Sigmoid colon (tissue), 7 donors: Measurements from ENCODE around the gene MRPL34. TPM values are rescaled to one million over a fixed set of nuclear protein-coding genes. Genes with fewer than 3 reads are reported as not detected.

ENCODE experiments used
- DNase-seq: peaks from one replicate; pipeline ENCODE4 v3.0.0-alpha.2; 2019
- H3K27ac ChIP-seq, 4 donors: fragments of 200-600 bp; sonication (generic); one replicate each; pipeline ENCODE4 v1.5.1; 2016 to 2019; ENCODE audit warnings: mild to moderate bottlenecking in 1 of 4
- H3K27me3 ChIP-seq, 3 donors: fragments of 200-600 bp; sonication (generic); one replicate each; pipeline ENCODE4 v1.5.1; 2019; ENCODE audit warnings: mild to moderate bottlenecking in 1 of 3
- H3K36me3 ChIP-seq, 4 donors: fragments of 200-600 bp; sonication (generic); one replicate each; pipeline ENCODE4 v1.5.1; 2016 to 2019
- H3K4me1 ChIP-seq, 4 donors: fragments of 200-600 bp; sonication (generic); one replicate each; pipeline ENCODE4 v1.5.1; 2017 to 2019
- H3K4me3 ChIP-seq, 4 donors: fragments of 200-600 bp; sonication (generic); one replicate each; pipeline ENCODE4 v1.5.1; 2017 to 2019; ENCODE audit warnings: mild to moderate bottlenecking in 2 of 4, moderate library complexity in 1 of 4
- H3K9me3 ChIP-seq, 4 donors: fragments of 200-600 bp in 3 of 4; sonication (generic) in 3 of 4; one replicate each; pipeline versions ENCODE4 v1.5.1 to v1.6.1; 2013 to 2019
- CTCF ChIP-seq, 4 experiments: fragments of 450-650 bp in 3 of 4; fragments of 200-600 bp in 1 of 4; IDR thresholded peaks; one replicate each; pipeline ENCODE4 v1.5.1; 2016 to 2019; ENCODE audit warnings: antibody characterized with exemption in 4 of 4, mild to moderate bottlenecking in 3 of 4, moderate library complexity in 2 of 4
- EP300 ChIP-seq, 4 donors: sonication (generic); formaldehyde crosslinking; IDR thresholded peaks; one replicate each; pipeline ENCODE4 v1.6.1; 2017; ENCODE audit warnings: antibody characterized with exemption in 4 of 4
- POLR2A ChIP-seq, 2 donors: fragments of 450-650 bp; IDR thresholded peaks; one replicate each; pipeline ENCODE4 v1.6.1; 2016; ENCODE audit warnings: antibody characterized with exemption in 2 of 2, mild to moderate bottlenecking in 2 of 2, moderate library complexity in 2 of 2
- POLR2AphosphoS5 ChIP-seq, 4 donors: sonication (generic); formaldehyde crosslinking; IDR thresholded peaks; one replicate each; pipeline ENCODE4 v1.6.1; 2017; ENCODE audit warnings: antibody characterized with exemption in 4 of 4
- WGBS, 2 donors: extraction: QIAGEN DNeasy Blood & Tissue Kit; methylation state at CpG; one replicate each; pipeline ENCODE4 v1.1.7; 2013; 5-methylcytosine and 5-hydroxymethylcytosine counted together
- intact Hi-C: fragments of 100-400 bp; cut with DNase I; formaldehyde crosslinking; loops from one replicate; pipeline ENCODE4 v1.15.1; 2023
- polyA plus RNA-seq, 3 donors: library from polyadenylated mRNA; stranded (reverse); fragments of 200-250 nt; gene quantifications; one replicate each; pipeline ENCODE4 v1.2.3, GENCODE V29; 2013
- total RNA-seq, 4 donors: library from RNA; depleted of rRNA; stranded (reverse); fragments of >200 nt; gene quantifications; one replicate each; pipeline ENCODE4 v1.1.0, GENCODE V29; 2016
- donor health status: healthy with polysubstance abuse.
- donor health status: Bipolar disorder and iron deficiency.
- donor health status: healthy.

MRPL34 gene
- total and polyA plus RNA-seq, 7 donors = 174 to 476 (median 275) TPM

GRCh38 chr19:17335575-17335974 is 29.9 kb downstream of the MRPL34 start:
- no peak for DNase-seq
- WGBS, 2 donors = 46 to 68% methylated on average over 10 of the region's 10 CpGs
- Histone ChIP-seq H3K27me3 (peaks cover 0 to 22% (median 8%) of the 10 kb centered on the region in 3 donors), H3K4me1 (peaks cover 0 to 45% (median 38%) of the 10 kb centered on the region in 4 donors), H3K4me3 (peak overlapping the region in 1 of 4 donors; percentile 73), H3K36me3 (peaks cover 0 to 5% (median 0%) of the 10 kb centered on the region in 4 donors), H3K9me3 (no peaks in the 10 kb centered on the region), H3K27ac (peak overlapping the region in 3 of 4 donors; percentile 70 to 96 (median 76))
- intact Hi-C loops = loop anchor here (2.0 kb wide), 1 partner anchor 31 kb away; the partner anchor contains the start of gene MRPL34
- no peak for TF ChIP-seq POLR2A (IDR thresholded peaks at IDR 0.05)
- no peak for TF ChIP-seq POLR2AphosphoS5 (IDR thresholded peaks at IDR 0.05)
- no peak for TF ChIP-seq CTCF (IDR thresholded peaks at IDR 0.05)
- TF ChIP-seq EP300 (IDR thresholded peaks at IDR 0.05) = no peak

- intact Hi-C loops = loop anchor here (2.0 kb wide), 1 partner anchor 132 kb away; no protein-coding TSS in a partner anchor
- H3K9me3 ChIP-seq = no peaks in the 10 kb centered on the region
- peak within 1 kb of the TSS; percentile 52 to 81 (median 66) for H3K4me3 ChIP-seq
- peak within 1 kb of the TSS; percentile 83 to 96 (median 90) for H3K27ac ChIP-seq
- peaks cover 0 to 9% (median 0%) of the 10 kb centered on the region in 3 donors for H3K27me3 ChIP-seq
- 0 to 1% methylated on average over 41 of the region's 41 CpGs for WGBS, 2 donors
- DNase-seq = peak; percentile 99
- TF ChIP-seq EP300 (IDR thresholded peaks at IDR 0.05) = no peak
- peak; percentile 29 to 76 (median 57) for TF ChIP-seq POLR2AphosphoS5 (IDR thresholded peaks at IDR 0.05)
- TF ChIP-seq CTCF (IDR thresholded peaks at IDR 0.05) = no peak
- TF ChIP-seq POLR2A (IDR thresholded peaks at IDR 0.05) = peak in 1 of 2 donors; percentile 16
- H3K4me1 ChIP-seq = peaks cover 0 to 45% (median 38%) of the 10 kb centered on the region in 4 donors
- H3K36me3 ChIP-seq = peaks cover 0 to 12% (median 0%) of the 10 kb centered on the region in 4 donors
Observed at GRCh38 chr19:17336872-17337674, 31.4 kb downstream of the MRPL34 start, which contains the start of gene GTPBP3. TSS of gene GTPBP3 (plus strand) at chr19:17337553. CDS start at chr19:17337612, 59 bp downstream.

DNA sequence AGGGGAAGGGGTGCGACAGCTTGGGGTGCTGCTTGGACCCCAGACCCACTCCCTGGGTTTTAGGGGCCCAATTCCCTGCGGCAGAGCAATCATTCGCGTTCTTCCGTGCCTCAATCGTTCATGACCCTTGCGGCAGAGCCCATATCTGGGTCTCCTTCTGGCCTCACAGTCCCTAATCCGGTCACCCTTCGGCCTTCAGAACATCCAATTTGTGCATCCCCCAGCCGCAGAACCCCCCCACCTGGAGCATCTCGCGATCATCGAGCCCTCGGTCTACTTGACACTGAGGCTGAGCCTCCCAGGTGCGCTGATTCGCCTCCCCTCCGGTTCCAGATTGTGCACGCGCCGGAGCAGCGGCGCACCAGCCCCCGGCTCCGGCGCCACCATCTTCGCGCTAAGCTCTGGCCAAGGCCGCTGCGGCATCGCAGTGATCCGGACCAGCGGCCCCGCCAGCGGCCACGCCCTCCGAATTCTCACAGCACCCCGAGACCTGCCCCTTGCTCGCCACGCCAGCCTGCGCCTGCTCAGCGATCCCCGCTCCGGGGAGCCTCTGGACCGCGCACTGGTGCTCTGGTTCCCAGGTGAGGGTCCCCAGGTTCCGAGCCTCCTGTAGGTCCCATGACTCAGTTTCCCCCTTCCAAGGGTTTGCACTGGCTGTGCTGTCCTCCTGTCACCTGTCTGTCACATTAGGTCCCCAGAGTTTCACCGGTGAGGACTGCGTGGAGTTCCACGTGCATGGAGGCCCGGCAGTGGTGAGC is 32.2 kb downstream of the MRPL34 start:
- WGBS, 2 donors = 7 to 8% methylated on average over 50 of the region's 50 CpGs
- Histone ChIP-seq H3K36me3 (peaks cover 0 to 17% (median 0%) of the 10 kb centered on the region in 4 donors), H3K9me3 (no peaks in the 10 kb centered on the region), H3K27ac (peak overlapping the region; percentile 83 to 96 (median 90)), H3K4me1 (peaks cover 0 to 45% (median 38%) of the 10 kb centered on the region in 4 donors), H3K4me3 (peak overlapping the region; percentile 45 to 81 (median 66)), H3K27me3 (peaks cover 0 to 1% (median 0%) of the 10 kb centered on the region in 3 donors)
- no peak for DNase-seq
- intact Hi-C loops = loop anchor here (2.0 kb wide), 1 partner anchor 131 kb away; no protein-coding TSS in a partner anchor
- TF ChIP-seq CTCF (IDR thresholded peaks at IDR 0.05) = no peak
- TF ChIP-seq POLR2A (IDR thresholded peaks at IDR 0.05) = no peak
- no peak for TF ChIP-seq POLR2AphosphoS5 (IDR thresholded peaks at IDR 0.05)
- TF ChIP-seq EP300 (IDR thresholded peaks at IDR 0.05) = no peak

- peaks cover 0 to 43% (median 35%) of the 10 kb centered on the region in 4 donors for H3K4me1 ChIP-seq
- no peak for DNase-seq
- peaks cover 0 to 17% (median 0%) of the 10 kb centered on the region in 4 donors for H3K36me3 ChIP-seq
- H3K27me3 ChIP-seq = no peaks in the 10 kb centered on the region
- TF ChIP-seq POLR2A (IDR thresholded peaks at IDR 0.05) (no peak), CTCF (IDR thresholded peaks at IDR 0.05) (no peak), POLR2AphosphoS5 (IDR thresholded peaks at IDR 0.05) (no peak), EP300 (IDR thresholded peaks at IDR 0.05) (no peak)
- H3K9me3 ChIP-seq = no peaks in the 10 kb centered on the region
- intact Hi-C loops = no loop called here
- H3K4me3 ChIP-seq = peak overlapping the region in 3 of 4 donors; percentile 58 to 81 (median 74)
- WGBS, 2 donors = 95 to 96% methylated on average over 30 of the region's 30 CpGs
- no peak overlapping the region for H3K27ac ChIP-seq
Observed at GRCh38 chr19:17338433-17339078, 32.9 kb downstream of the MRPL34 start.
